Endothelial cell of umbilical vein (primary cell): ENCODE data around the gene ACER2. TPM values are rescaled to one million over a fixed set of nuclear protein-coding genes. Genes with fewer than 3 reads are reported as not detected.

ENCODE experiments used
- BruUV-seq: library from RNA; stranded (reverse); fragments of 400-500 nt; replicated peaks from 2 replicates; lab custom pipeline; 2021; lab: Mats Ljungman, UMichigan
- CTCF ChIA-PET: fragments of 300-600, 350-600 bp; sonication (Branson Sonifier 250); formaldehyde crosslinking; loops from one replicate; lab custom pipeline; 2021; ENCODE audit warnings: antibody characterized with exemption, inconsistent platforms; lab: Charles Lee
- POLR2A ChIA-PET: fragments of 300-600, 350-600 bp; sonication (Branson Sonifier 250); formaldehyde crosslinking; loops from one replicate; lab custom pipeline; 2021; ENCODE audit warnings: antibody characterized with exemption, inconsistent platforms; lab: Charles Lee
- DNase-seq: peaks from one replicate; pipeline ENCODE4 v3.0.0-alpha.2; 2011; ENCODE audit warnings: low read depth, low spot score
- FAIRE-seq: peaks from 2 replicates; lab custom pipeline; 2011; peaks lifted over from hg19 to GRCh38; lab: Jason Lieb, UNC
- H2AFZ ChIP-seq: 2 replicates; pipeline ENCODE4 v1.6.0; 2012; ENCODE audit warnings: low read depth, low read length, control low read depth, inconsistent platforms
- H3K27ac ChIP-seq: 2 replicates; pipeline ENCODE4 v1.5.1; 2011; ENCODE audit warnings: low read depth, mild to moderate bottlenecking, control low read depth, low read length, moderate library complexity; ENCODE audit not compliant: insufficient read depth
- H3K27me3 ChIP-seq, 2 experiments: 2 replicates each; pipeline versions ENCODE4 v1.6.0 to v1.6.1; 2011; ENCODE audit warnings: low read length in 2 of 2, mixed read lengths in 1 of 2; ENCODE audit not compliant: control insufficient read depth in 2 of 2, insufficient read depth in 2 of 2
- H3K36me3 ChIP-seq, 2 experiments: 2 replicates in 1 of 2; 3 replicates in 1 of 2; pipeline ENCODE4 v1.5.1; 2011; ENCODE audit warnings: low read length in 2 of 2, mild to moderate bottlenecking in 1 of 2, moderate library complexity in 1 of 2; ENCODE audit not compliant: control insufficient read depth in 2 of 2, insufficient read depth in 2 of 2; ENCODE audit errors: extremely low read depth in 1 of 2
- H3K4me1 ChIP-seq: 3 replicates; pipeline ENCODE4 v1.5.1; 2011; ENCODE audit warnings: mild to moderate bottlenecking, low read length; ENCODE audit not compliant: control insufficient read depth, insufficient read depth; ENCODE audit errors: extremely low read depth
- H3K4me2 ChIP-seq: 2 replicates; pipeline ENCODE4 v1.6.1; 2011; ENCODE audit warnings: low read length, control low read depth, mixed read lengths; ENCODE audit not compliant: insufficient read depth
- H3K4me3 ChIP-seq, 3 experiments: fragments of 200-600 bp in 1 of 3; sonication (generic), shearing (Covaris generic) in 1 of 3; replicated peaks in 1 of 3; 2 replicates each; pipeline ENCODE4 v1.5.1; 2011 to 2016; ENCODE audit warnings: control low read depth in 3 of 3, low read length in 3 of 3, mild to moderate bottlenecking in 2 of 3, inconsistent platforms in 1 of 3, low read depth in 1 of 3, moderate library complexity in 1 of 3; ENCODE audit not compliant: insufficient read depth in 1 of 3
- H3K79me2 ChIP-seq: 2 replicates; pipeline ENCODE4 v1.6.0; 2012; ENCODE audit warnings: low read length, inconsistent platforms; ENCODE audit not compliant: control insufficient read depth, insufficient read depth
- H3K9ac ChIP-seq: replicated peaks from 2 replicates; pipeline ENCODE3; 2011; ENCODE audit warnings: low read length, control low read depth; ENCODE audit not compliant: insufficient read depth; ENCODE audit errors: extremely low read depth
- H3K9me1 ChIP-seq: replicated peaks from 3 replicates; pipeline ENCODE4 v1.6.0; 2011; ENCODE audit warnings: mild to moderate bottlenecking, low read length; ENCODE audit not compliant: control insufficient read depth, insufficient read depth; ENCODE audit errors: extremely low read depth
- H3K9me3 ChIP-seq: replicated peaks from 2 replicates; pipeline ENCODE4 v1.5.1; 2012; ENCODE audit warnings: low read length, inconsistent platforms; ENCODE audit not compliant: control insufficient read depth, insufficient read depth
- H4K20me1 ChIP-seq: replicated peaks from 2 replicates; pipeline ENCODE3; 2011; ENCODE audit warnings: mild to moderate bottlenecking, low read length; ENCODE audit not compliant: control insufficient read depth, insufficient read depth; ENCODE audit errors: extremely low read depth
- EZH2 ChIP-seq: IDR thresholded peaks from 2 replicates; pipeline ENCODE4 v1.6.1; 2012; ENCODE audit warnings: borderline replicate concordance, low read depth, mild to moderate bottlenecking, moderate library complexity, low read length, inconsistent platforms; ENCODE audit not compliant: severe bottlenecking
- FOS ChIP-seq: IDR thresholded peaks from 2 replicates; pipeline ENCODE4 v1.6.1; 2011; ENCODE audit warnings: mild to moderate bottlenecking, low read length, moderate library complexity, borderline replicate concordance; ENCODE audit not compliant: insufficient read depth
- GATA2 ChIP-seq: IDR thresholded peaks from 2 replicates; pipeline ENCODE4 v1.7.0; 2011; ENCODE audit warnings: low read depth, mild to moderate bottlenecking, moderate library complexity, mixed read lengths, low read length; ENCODE audit not compliant: insufficient read length, insufficient read depth
- POLR2A ChIP-seq: IDR thresholded peaks from 2 replicates; pipeline ENCODE4 v1.6.1; 2012; ENCODE audit warnings: low read depth, mild to moderate bottlenecking, control low read depth, low read length
- dilution Hi-C: fragments of 300-500 bp; cut with MboI; formaldehyde crosslinking; loops from one replicate; pipeline ENCODE4 v1.15.0; 2019; ENCODE audit warnings: low sequenced_read_pairs; ENCODE audit not compliant: extremely low pct_ligation_motif_present
- intact Hi-C: fragments of 100-400 bp; cut with micrococcal nuclease; formaldehyde crosslinking; loops from one replicate; pipeline ENCODE4 v1.10.0; 2022
- polyA plus RNA-seq, 4 experiments: library from polyadenylated mRNA; depleted of rRNA in 3 of 4; stranded (reverse) in 3 of 4; unstranded in 1 of 4; fragments of >200 nt; gene quantifications; 2 replicates each; pipeline versions ENCODE4 v1.2.1 to v1.2.3, GENCODE V29; 2011 to 2012; ENCODE audit warnings: missing spikeins in 1 of 4
- total RNA-seq: library from RNA; stranded (reverse); gene quantifications from 2 replicates; pipeline ENCODE4 v1.2.3, GENCODE V29; 2021
- TF ChIP-seq, protein P1 (sequence below), 2 donors: IDR thresholded peaks; 1 replicate in 1 of 2; 2 replicates in 1 of 2; pipeline ENCODE4 v1.5.1; 2011; ENCODE audit warnings: low read length in 2 of 2, mild to moderate bottlenecking in 2 of 2, moderate library complexity in 2 of 2, control low read depth in 1 of 2, inconsistent platforms in 1 of 2, low read depth in 1 of 2; ENCODE audit not compliant: insufficient read depth in 1 of 2; ENCODE audit errors: extremely low read depth in 1 of 2
- TF ChIP-seq, protein P2 (sequence below): IDR thresholded peaks from 2 replicates; pipeline ENCODE4 v1.6.1; 2011; ENCODE audit not compliant: insufficient read depth, insufficient read length

The ACER2 gene
- total and polyA plus RNA-seq, 2 donors (not counting 3 experiments of a cell fraction or from before 2014, with no cell fraction given), result 5.2 to 7.3 TPM

DNA sequence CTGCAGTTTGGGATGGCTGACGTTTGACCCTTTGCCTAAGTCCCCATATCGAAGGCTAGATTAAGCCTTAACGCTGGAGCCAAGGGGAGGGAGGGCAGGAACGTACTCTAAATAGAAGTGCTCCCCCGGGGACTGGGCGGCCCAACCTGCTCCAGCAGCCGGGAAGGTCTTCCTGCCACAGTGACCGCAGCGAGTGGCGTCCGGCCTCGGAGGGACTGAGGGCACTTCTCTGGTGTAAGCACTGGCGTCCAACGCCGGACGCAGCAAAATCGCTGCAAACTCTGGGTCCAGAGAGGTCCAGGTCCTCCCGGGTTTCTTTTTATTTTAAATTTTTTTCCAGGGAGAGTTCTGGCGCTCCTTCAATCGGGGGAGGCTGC, 505 bp upstream of the ACER2 start:
- Histone ChIP-seq H3K9ac (no peak overlapping the region), H3K27ac (no peak overlapping the region), H3K4me3 (peak overlapping the region in 2 of 3 experiments; percentile 31 to 91), H2AFZ (peak overlapping the region; percentile 93), H3K79me2 (no peaks in the 10 kb centered on the region), H3K4me2 (peak overlapping the region; percentile 84), H3K27me3 (no peaks in the 10 kb centered on the region), H3K9me3 (no peaks in the 10 kb centered on the region), H4K20me1 (no peaks in the 10 kb centered on the region), H3K4me1 (peaks cover 21% of the 10 kb centered on the region), H3K36me3 (no peaks in the 10 kb centered on the region), H3K9me1 (no peaks in the 10 kb centered on the region)
- intact Hi-C loops (loop anchor here (1.0 to 5.0 kb wide), 3 partner anchors 28 to 916 kb away; partner anchors contain the start of genes RPS6 and RRAGA), dilution Hi-C loops (no loop called here)
- no peak for TF ChIP-seq FOS
- TF ChIP-seq, protein P1, sequence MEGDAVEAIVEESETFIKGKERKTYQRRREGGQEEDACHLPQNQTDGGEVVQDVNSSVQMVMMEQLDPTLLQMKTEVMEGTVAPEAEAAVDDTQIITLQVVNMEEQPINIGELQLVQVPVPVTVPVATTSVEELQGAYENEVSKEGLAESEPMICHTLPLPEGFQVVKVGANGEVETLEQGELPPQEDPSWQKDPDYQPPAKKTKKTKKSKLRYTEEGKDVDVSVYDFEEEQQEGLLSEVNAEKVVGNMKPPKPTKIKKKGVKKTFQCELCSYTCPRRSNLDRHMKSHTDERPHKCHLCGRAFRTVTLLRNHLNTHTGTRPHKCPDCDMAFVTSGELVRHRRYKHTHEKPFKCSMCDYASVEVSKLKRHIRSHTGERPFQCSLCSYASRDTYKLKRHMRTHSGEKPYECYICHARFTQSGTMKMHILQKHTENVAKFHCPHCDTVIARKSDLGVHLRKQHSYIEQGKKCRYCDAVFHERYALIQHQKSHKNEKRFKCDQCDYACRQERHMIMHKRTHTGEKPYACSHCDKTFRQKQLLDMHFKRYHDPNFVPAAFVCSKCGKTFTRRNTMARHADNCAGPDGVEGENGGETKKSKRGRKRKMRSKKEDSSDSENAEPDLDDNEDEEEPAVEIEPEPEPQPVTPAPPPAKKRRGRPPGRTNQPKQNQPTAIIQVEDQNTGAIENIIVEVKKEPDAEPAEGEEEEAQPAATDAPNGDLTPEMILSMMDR (IDR thresholded peaks at IDR 0.05; ENCODE audit: extremely low read depth in 1 of 2, insufficient read depth in 1 of 2, low read depth in 1 of 2, low read length in 2 of 2), result no peak
- ChIA-PET POLR2A (interaction anchor here (1.2 kb wide), 1 partner anchor 49 kb away, joined by 3 read pairs; no protein-coding TSS in a partner anchor), CTCF (interaction anchor here (0.8 to 1.4 kb wide), 2 partner anchors 18 to 22 kb away, joined by 3 to 4 read pairs; no protein-coding TSS in a partner anchor)
- BruUV-seq, result no TSS peak
- FAIRE-seq, result peak; percentile 24
- DNase-seq, result no peak

DNA sequence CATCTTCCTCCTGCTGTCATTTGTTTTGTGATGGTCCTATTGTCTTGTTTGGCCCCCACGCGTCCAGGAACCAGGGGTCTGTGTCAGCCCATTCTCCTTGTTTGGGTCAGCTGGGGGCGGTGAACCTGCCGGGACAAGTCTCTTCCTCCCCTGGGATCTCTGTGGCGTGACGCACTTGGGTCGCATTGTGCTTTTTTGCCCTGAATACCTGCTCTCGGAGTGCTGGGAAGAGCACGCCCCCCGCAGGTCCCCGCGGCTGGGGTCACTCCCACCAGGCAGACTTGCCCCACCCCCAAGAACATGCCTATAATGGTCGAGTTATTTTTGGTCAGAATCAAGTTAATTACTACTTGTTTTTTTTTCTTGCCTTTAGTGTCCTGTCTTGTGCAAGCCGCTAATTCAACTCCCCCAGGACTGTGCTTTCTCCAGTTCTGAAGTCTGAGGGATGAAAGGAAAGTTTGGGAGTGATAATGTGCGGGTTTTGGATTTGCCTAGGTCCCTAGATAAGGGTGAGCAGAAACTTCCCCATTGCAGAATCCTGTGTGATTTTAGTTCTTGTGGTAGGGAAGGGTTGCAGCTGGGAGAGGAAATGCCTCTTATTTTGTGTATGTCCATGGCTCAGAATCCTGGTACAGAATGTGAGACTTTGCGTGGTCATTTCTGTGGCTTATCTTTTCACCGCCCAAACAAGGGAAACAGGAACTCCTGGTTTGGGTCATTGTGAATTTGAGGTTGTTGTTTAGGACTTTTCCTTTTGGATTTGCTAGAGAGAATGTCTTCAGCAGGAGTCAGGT, 789 bp downstream of the ACER2 start:
- peak; percentile 43 for DNase-seq
- H3K4me3 ChIP-seq, result peak overlapping the region; percentile 82 to 91 (median 84)
- POLR2A ChIA-PET, result interaction anchor here (1.2 kb wide), 1 partner anchor 47 kb away, joined by 3 read pairs; no protein-coding TSS in a partner anchor
- BruUV-seq, result no TSS peak
- no peak for TF ChIP-seq EZH2
- TF ChIP-seq POLR2A, result no peak
- TF ChIP-seq, protein P2, sequence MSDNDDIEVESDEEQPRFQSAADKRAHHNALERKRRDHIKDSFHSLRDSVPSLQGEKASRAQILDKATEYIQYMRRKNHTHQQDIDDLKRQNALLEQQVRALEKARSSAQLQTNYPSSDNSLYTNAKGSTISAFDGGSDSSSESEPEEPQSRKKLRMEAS, result no peak
- TF ChIP-seq GATA2, result no peak
- no peaks in the 10 kb centered on the region for H3K36me3 ChIP-seq
- H3K4me1 ChIP-seq, result peaks cover 21% of the 10 kb centered on the region
- H4K20me1 ChIP-seq, result no peaks in the 10 kb centered on the region
- intact Hi-C loops (loop anchor here (1.0 to 5.0 kb wide), 4 partner anchors 15 to 917 kb away; no protein-coding TSS in a partner anchor), dilution Hi-C loops (no loop called here)
- no peaks in the 10 kb centered on the region for H3K79me2 ChIP-seq
- H3K4me2 ChIP-seq, result peak overlapping the region; percentile 84
- peak overlapping the region; percentile 93 for H2AFZ ChIP-seq
- CTCF ChIA-PET, result interaction anchor here (0.8 to 1.5 kb wide), 3 partner anchors 16 to 47 kb away, joined by 3 to 6 read pairs (median 4); no protein-coding TSS in a partner anchor
- peak overlapping the region; percentile 33 for H3K9ac ChIP-seq
- no peak for FAIRE-seq
- peak overlapping the region; percentile 19 for H3K27ac ChIP-seq
- H3K27me3 ChIP-seq, result no peaks in the 10 kb centered on the region
- H3K9me1 ChIP-seq, result no peaks in the 10 kb centered on the region
- H3K9me3 ChIP-seq, result no peaks in the 10 kb centered on the region
